CD4-positive, alpha-beta T cell treated with Interleukin-17A for 1 hour (primary cell): ENCODE data around the gene LSM2.
A peak's percentile ranks its signal among the peaks of the same experiment; 100 is the strongest.
"Not testable (repeated sequence)": the region's sequence is repeated elsewhere in the genome, so short reads cannot be mapped to it uniquely, and the experiment has no call there.

Source experiments
- DNase-seq: peaks from one replicate; pipeline ENCODE4 v3.0.0-alpha.2; 2020

The LSM2 gene

DNA sequence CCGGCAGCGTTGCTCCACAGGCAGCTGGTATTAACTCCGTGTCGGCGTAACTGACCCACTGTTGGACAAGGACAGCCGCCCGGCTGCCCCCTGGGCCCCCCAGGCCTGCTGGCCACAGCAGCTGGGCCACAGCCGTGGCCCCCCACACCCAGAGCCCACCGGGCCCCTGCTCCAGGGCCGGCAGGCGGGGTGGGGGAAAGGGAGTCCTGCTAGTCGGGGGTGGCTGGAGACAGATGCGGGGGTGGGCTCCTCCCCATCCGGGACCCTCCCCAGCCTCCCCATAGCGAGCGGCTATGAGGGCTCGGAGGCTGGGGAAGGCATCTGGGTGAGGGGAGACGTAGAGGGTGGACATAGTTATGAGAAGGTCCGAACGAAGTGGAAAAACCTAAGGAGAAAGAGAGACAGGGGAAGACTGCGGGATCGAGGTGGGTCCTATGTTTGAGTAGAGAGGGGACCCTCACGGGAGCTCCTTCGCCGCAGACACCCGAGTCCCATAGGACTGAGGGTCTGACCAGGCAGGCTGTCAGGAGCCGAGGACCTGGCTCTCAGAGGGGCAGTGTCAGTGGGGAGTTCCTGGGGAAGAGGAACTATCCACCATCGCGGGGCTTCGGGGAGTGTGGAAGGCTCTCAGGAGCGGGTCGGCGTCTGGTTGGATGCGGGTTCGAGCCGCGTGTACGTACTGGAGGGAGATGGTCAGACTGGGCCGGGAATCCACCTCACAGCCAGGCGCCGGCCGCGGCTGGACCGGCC lies 11.7 kb downstream of the LSM2 start:
- no peak for DNase-seq

DNA sequence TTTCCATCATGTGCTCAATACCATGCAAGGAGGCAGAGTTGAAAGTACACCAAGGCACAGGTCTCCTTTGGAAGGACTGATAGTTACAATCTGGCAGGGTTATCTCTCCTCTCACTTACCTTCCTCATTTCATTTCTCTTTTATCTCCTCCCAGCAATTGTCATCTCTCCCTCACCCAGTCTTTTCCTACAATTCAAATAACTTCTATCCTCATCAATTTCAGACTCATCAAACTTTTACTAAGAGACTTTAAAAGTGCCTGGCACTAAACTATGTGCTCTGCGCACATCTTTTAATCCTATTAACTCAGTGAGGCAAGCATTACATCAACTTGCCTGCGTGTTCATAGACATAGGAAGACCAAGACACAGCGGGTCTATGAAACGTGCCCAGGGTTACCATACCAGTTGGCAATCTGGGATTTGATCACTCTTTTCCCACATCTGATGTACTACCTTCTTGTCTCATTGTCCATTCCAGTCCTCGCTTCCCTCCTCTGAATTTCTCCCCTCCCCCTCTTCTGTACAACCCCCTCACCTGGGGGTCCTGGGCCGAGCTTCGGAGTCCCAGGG lies 12.4 kb downstream of the LSM2 start:
- DNase-seq = peak; percentile 32

DNA sequence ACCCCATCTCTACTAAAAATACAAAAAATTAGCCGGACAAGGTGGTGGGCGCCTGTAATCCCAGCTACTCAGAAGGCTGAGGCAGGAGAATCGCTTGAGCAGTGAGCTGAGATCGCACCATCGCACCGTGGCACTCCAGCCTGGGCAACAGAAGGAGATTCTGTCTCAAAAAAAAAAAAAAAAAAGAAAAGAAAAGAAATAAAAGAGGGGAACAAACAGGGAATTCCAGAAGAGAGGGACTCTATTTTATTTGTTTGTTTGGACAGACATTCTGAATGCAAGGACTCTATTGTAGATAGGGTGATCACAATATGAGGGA lies 12.9 kb downstream of the LSM2 start:
- not testable (repeated sequence) for DNase-seq

DNA sequence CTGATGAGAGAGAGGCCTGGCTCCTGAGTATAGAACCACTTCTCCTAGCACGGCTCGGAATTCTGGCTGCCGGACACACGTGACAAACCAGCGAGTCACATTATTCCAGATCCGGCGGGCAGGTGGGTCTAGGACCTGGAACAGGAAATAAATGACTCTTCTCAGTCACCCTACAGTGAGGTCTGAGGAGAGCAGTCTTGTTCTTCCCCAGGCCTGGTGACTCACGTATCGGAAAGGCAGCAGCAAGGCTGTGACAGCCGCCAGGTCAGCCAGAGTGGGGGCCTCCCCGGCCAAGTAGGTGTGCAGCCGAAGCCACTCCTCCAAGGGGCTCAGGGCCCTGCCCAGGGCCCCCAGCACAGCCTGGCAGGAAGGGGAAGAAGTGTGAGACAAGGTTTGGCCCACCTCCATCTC lies 14.0 kb downstream of the LSM2 start:
- DNase-seq = no peak

DNA sequence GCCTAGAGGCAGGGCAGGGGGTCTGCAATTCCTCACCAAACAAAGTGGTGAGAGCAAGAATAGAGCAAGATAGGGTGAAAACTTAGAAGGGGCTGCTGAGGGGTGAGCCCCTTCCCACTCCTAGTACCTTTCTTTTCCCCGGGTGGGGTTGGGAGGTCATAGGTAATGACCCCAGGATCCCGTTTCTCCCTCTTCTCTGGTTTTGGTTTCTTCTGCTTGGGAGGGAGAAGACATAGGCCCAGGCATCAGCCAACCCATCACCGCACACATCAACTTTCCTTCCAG lies 14.7 kb downstream of the LSM2 start:
- no peak for DNase-seq

DNA sequence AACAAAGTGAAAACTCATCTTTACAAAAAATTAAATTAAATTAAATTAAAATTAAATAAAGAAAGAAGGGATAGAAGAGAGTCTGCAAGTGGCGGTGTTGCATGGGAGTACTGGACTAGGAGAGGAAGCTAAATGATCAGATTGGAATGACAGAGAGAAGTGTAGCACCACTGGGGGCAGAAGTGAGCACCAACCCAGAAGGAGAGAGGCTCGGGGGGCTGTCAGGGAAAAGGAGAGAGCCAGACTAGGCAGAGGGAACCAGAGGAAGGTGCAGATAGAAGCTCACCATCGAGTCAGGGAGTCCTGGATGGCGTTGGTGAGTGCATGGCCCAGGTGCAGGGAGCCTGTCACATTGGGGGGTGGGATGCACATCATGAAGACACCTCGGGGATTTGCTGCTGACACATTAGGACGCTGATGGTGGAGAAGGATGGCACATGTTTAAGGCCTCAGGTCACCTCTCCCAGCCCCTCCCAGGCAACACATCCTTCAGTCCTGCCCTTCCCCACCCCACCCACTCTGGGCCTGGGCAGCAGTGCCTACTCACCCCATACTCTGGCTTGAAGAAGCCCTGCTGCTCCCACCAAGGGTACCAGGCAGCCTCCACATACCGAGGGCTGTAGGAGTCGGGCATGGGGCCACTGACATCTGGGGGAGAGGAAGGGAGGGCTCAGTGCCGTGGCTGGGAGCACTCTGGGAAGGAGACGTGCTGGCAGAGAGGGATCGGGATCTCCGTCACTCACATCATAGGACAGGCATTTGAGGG lies 15.3 kb downstream of the LSM2 start:
- DNase-seq = peak; percentile 46

DNA sequence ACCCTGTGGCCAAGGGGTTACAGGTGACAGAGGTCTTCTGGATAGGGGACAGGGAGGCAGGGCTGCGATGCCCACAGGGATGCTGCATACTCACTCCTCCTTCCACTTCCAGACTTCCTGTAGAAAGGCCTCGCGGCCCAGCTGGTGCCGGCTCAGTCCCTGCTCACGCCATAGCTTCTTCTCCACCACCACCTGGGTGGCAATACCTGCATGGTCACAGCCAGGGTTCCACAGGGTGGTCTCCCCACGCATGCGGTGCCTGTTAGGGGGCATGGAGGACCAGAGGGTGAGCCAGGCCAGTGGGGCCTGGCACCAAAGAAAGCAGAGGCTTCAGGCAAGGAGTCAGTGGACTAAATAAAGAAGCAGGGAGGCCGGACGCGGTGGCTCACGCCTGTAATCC lies 21.3 kb downstream of the LSM2 start:
- DNase-seq = no peak

DNA sequence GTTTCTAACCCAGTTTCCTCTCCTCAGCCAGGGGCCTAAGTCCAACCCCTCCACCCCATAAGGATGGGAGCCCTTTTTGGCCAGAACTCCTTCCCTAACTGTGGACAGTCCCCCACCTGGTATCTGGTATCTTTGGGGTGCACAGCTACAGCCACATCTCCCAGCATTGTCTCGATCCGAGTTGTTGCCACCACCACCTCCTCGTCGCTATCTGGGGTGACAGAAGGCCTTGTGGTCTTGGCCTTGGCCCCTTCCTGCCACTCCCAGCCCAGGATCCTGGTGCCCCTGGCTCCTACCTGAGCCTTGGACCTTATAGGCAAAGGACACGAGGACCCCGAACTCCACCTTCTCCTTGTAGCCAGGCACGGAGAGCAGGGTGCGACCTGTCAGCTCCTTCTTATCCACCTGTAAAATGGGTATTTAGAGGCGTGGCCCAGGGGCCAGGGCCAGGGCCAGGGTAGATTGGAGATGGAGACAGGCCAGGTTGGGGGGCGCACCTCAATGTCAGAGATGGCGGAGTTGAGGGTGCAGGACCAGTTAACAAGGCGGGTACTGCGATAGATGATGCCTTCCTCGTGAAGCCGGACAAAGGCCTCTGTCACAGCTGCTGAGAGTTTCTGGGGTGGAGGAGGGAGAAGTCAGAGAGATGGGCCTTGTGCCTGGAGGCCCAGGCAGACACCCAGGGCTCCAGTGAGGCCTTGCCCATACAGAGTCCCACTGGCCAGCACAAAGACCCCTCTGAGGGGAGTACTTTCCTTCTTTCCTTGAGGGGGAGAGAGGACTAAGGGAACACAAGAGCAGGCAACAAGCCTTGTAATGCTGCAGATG lies 22.5 kb downstream of the LSM2 start:
- no peak for DNase-seq

DNA sequence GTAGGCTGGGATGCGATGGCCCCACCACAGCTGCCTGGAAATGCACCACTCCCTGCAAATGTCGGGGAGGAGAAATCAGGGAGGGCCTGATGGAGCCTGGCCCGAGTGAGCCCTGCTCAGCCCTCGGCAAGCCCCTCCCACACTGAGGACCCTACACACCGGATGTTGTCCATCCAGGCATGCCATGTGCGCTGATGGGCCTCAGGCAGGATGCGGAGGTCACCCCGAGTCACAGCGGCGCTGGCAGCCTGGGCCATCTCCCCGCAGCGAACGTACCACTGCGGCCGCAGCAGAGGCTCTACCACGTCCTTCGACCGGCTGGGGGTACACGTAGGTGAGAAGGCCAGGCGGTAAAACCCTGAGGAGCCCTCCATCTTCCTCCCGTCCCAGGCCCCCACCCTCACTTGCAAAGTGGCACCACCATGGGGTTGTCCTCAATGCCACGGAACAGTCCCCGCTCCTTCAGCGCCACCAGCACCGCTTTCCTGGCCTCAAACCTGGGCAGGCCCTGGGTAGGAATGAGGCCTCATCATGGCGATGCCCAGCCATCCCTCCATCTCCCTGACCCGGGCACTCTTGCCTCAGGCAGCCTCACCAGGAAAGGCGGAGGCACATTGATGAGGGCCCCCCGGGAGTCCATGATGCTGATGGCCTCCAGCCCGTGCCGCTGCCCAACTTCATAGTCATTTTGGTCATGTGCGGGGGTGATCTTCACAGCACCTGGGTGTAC lies 24.5 kb downstream of the LSM2 start:
- no peak for DNase-seq

DNA sequence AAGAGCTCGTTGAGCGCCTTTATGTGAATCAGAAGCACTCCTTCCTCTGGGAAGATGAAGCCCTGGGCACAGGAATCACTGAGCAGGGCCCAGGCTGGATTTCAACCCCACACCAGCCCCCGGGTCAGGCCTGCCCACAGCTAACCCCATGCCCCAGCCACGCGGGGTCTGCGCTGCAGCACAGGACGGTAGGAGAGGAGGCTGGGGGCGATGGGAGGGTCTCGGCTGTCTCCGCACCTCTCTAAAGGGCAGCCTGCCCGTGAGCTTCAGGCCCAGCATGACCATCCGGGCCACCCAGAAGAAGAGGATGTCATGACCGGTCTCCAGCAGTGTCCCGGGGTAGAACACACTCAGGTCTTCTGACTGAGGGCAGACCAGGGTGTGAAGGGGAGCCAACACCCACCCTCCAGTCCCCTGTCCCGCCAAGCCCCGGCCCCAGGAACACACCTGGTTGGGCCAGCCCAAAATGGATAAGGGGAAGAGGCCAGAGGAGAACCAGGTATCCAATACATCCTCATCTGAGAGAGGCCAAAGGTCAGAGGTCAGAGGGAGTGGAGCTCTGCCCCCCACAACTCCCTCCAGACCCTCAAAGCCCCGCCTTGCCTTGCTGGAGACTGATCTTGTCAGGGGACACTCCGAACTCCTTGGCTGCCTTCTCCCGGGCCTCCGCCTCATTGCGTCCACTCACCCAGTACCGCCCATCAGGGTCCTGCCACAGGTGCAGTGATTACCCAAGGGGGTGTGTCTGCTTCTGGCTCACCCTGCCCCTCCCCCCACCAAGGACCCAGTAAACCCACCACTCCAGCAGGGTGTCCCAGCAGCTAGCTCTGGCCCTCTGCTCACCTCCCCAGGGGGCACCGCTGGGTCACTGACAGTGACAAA lies 25.3 kb downstream of the LSM2 start:
- DNase-seq = no peak

DNA sequence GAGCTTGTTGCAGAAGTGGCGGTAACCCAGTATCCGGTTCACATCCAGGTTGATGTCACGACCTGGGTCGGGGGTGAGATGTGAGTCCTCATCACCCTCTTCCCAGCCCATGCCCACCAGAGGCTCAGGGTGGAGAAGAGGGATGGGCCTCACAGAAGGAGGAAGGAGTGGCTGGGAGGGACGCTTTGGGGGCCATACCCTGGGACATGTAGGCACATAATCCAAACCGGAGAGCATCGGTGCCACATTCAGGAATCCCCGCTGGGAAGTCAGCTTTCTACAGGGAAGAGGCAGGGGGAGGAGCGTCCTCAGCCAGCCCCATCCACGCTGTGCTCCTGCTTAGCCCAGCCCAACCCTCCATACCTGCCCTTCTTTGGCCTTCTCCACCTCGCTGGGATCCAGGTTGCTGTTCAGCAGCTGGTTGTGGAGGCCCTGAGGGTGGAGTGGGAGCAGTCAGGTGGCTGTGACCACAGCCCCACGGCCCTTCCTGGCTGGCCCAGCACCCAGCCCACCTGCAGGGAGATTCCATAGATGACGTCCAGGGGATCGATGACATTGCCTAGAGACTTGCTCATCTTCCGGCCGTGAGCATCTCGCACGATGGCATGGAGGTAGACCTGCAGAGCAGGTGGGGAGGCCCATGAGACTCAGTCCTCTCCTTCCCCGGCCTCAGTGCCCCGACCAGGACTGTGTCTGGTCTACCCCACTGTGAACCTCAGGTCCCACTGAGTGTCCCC lies 26.1 kb downstream of the LSM2 start:
- no peak for DNase-seq

DNA sequence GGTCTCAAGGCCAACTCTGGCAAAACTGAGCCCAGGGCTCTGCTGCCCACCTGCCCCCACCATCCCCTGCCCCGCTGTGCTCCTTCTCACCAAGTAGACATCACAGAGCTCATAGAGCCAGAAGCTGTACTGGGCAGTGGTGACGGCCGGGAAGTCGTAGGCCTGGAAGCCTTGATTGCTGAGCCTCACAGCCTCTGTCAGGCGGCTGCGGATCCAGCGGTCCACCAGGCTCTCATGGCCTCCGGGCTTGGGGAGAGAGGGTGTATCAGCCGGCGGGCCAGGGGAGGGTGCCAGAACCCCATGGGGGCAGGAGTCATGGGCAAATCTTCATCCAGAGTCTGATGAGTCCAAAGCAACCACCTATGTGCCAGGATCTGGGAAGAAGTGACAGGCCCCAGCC lies 26.9 kb downstream of the LSM2 start:
- DNase-seq = no peak

DNA sequence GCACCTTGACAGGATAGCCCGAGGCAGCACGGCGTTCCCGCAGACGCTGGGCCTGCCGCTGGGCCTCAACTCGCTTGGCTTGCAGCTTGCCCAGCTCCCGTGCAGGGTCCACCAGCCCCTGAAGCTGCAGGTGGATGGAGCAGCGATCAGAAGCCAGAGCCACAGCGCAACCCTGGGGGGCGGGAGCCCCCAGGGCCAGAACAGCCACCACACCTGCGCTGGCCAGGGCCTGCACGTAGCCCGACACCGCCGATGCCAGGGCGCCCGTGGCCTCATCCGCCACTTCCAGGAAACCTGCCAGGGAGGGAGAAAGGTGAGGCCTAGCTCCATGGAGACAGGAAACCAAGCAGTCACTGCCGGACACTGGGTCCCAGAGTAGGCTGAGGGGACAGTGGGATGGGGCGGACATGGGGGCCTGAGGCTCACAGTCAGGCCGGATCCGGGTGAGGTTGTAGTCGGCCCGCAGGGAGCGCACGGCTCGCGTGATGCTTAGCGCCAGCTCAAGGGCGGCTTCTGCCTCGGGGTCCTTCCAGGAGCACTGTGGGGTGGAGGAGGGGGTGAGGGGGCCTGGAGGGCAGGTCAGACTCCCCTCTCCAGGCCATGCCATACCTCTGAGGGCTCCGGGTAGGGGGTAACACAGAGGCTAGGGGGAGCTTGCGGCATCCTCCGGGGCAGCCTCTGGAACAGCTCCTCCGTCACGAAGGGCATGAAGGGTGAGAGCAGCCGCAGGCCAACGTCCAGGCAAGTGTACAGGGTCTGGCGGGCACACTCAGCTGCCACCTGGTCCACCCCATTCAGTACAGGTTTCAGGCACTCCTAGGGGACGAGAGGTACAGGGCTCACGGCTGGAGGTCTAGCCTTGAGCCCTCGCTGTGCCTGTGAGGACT lies 27.5 kb downstream of the LSM2 start:
- no peak for DNase-seq

DNA sequence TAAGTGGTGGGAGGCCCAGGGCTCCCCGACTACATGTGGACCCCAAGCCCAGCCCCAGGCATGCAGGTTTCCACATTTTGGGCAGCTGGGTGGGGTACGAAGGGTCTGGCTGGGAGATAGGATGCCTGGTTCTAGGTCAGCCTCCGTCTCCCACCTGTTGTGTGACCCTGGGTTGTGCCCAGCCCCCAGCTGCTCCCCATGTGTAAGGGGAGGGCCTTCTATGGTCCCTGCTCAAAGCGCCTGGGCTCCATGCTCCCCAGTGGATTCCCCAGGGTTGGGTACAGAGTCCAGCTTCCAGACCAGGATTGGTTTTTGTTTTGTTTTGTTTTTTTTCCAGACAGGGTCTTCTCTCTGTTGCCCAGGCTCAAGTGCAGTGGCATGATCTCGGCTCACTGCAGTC lies 28.6 kb downstream of the LSM2 start:
- DNase-seq = no peak

DNA sequence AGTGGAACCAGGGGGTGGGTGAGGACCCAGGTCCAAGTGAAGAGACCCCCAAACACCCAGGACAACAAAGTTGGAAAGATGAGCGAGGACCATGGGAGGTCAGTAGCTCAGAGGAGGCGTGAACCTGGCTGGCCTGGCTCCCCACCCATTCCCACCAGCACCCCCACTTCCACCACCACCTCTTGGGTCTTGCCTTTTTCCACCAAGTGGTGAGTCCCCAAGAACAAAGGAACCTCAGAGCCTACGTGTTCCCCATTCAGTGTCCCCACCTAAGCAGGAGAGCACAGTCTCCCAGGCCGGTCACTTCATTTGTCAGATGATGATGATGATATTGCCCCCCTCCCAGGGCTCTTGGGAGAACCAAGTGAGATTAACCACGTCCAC lies 29.1 kb downstream of the LSM2 start:
- DNase-seq = no peak

DNA sequence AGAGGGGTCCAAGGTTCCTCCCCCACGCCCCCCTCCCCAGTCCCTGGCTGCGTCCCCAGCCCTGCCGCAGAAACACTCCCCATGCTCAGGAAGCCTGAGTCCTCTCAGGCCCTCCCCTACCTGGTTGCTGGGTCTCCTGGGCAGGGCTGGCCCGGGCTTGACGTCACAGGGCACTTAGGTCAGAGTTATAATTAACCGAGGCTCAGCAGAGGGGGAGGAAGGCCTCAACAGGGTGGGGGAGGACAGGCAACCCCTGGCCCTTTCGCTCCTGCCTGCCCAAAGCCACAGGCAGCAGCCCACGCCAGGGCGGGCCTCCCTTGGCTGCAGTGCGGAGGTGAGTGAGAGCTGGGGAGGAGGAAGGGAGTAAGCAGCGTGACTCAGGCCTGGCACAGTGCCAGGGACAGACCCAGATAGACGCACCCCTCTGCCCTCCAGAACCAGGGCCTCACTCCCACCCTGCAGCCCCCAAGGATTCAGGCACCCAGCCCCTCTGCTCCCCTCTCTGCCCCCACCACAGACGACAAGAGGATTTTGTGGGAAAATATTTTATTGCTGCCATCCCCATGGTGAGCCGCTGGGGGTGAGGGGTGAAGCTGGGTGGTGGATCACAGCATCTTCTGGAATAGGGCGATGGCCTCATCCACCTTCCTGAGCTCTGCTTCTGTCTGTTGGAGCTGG lies 29.6 kb downstream of the LSM2 start, which contains the start of gene VWA7:
VWA7 (minus strand) TSS at position 340 of the 678 bp plus-strand sequence. CDS start 549 bp downstream, outside the sequence.
- peak; percentile 83 for DNase-seq

DNA sequence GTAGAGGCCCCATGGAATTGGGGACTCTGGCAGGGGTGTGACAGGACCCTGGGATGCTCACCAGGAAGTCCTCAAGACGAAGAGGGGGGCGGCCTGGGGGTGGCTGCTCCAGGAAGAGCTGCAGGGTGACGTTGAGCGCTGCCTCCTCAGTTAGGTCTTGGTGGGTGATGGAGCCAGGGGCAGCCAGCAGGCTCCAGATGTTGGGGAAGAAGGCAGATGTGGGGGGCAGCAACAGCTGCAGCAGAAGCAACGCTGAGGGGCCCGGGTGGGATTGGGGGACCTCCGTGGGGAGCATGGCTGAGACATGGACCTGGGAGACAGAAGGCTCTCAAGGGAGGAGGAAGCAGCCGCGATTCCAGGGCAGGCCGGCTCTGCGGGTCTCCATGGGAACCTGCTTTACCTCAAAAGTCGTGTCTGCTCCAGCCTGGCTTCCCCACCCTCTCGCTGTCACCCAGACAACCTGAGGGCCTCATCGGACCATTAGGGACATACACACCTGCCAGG lies 30.2 kb downstream of the LSM2 start:
- no peak for DNase-seq

DNA sequence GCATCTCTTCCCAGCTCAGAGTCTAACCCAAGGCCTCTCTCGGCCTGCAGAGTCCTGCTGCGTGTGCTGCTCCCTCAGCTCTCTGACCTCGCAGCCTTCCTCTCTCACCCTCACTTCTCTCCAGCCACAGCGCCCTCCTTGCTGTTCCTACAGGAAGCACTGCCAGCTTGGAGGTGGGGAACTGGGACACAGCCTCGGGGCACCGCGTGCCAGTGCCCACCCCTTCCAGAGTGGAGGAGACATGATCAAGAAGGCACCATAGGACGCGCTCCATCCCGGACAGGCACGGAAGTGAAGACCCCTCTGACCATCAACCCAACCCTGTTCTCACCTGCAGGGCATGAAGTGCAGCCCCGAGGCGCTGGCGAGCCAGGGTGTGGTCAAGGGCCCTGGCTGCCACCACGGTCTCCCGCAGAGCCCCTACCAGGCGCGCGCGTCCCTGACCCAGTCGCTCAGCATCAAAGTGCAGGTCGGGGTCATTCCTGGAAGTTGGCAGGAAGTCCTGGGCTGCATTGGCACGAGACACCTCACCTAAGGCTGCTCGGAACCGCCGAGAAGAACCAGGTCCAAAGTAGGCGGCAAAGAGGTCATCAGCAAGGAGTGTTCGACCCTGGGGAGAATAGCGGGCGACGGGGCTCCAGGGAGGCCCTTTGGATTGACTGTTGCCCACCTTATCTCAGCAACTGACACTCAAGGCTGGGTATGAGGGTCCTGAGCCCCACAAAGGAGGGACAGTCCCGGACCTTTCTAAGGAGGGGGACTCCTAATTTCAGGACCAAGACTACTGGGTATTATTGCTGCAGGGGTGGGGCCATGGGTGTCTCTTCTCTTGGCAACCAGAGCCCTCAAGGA lies 30.9 kb downstream of the LSM2 start:
- DNase-seq = no peak
